Activated naive CD4-positive, alpha-beta T cell treated with Interleukin-2 at 50 U/mL for 16 hours (primary cell): ENCODE measurements around the gene TTC19.
"Not testable (repeated sequence)": the region's sequence is repeated elsewhere in the genome, so short reads cannot be mapped to it uniquely, and the experiment has no call there.

Experiments used
- DNase-seq: peaks from one replicate; pipeline ENCODE4 v3.0.0-alpha.2; 2020

Gene TTC19

DNA sequence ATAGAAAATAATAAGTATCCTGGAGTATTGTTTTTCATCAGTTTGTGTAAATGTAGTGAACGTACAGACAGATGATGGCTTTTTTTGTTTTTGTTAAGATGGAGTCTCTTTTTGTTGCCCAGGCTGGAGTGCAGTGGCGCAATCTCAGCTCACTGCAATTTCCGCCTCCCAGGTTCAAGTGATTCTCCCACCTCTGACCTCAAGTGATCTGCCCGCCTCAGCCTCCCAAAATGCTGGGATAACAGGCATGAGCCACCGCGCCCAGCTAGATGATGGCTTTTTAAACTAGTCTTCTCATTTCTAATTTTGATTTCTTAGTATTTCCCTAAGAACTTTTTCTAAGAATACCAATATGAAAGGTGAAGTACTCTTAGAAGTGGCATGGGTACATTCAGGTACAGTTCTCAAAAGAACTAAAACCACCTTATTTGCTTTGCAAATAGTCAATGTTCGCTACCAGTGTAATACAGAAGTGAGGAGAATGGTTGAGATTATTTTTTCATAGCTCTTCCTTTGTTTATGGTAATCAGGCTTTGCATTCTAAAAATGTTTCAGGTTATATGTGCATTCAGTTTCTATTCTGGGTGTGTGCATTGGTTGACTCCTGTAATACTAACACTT lies 34.2 kb downstream of the TTC19 start:
- no peak for DNase-seq

DNA sequence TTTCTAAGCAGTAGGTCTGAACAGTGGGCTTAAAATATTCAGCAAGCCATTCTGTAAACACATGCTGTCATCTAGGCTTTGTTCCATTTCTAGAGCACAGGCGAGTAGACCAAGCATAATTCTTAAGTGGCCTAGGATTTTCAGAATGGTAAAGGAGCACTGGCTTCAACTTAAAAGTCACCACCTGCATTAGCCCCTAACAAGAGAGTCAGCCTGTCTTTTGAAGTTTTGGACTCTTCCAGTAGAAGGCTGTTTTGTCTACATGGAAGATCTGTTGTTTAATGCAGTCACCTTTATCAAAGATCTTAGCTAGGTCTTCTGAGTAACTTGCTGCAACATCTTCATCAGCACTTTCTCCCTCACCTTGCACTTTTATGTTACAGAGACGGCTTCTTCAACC lies 36.6 kb downstream of the TTC19 start:
- no peak for DNase-seq

DNA sequence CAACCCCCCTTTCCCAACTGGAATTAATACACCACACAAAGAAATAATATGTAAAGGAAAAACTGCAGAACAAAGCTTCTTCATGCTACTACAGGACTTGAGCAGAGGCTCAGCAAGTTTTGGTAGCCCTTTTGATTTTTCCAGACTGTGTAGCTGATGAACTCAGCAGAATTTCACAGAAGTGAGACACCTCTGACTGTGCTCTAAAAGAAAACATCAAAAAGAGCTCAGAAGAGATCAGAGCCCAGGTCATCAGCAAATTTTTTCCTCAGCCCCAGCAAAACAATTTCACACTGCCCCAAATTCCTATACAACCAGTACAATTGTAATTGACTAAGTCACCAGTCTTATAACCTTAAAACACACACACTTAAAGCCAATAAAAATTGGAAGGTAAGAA lies 38.0 kb downstream of the TTC19 start:
- no peak for DNase-seq

GRCh38 chr17:16040710-16041251 lies 41.2 kb downstream of the TTC19 start:
- no peak for DNase-seq

DNA sequence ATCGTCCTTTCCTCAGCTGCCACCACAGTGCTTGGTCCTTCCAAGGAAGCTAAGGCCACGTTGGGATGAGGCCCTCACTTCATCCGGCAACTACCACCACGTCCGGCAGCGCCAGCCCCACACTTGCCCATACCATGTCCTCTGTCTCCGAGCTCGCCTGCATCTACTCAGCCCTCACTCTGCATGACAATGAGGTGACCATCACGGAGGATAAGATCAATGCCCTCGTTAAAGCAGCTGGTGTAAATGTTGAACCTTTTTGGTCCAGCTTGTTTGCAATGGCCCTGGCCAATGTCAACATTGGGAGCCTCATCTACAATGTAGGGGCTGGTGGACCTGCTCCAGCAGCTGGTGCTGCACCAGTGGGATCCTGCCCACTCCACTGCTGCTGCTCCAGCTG lies 44.9 kb downstream of the TTC19 start:
- no peak for DNase-seq

- no peak for DNase-seq
These were observed 47.3 kb downstream of the TTC19 start for GRCh38 chr17:16046966-16047365.

DNA sequence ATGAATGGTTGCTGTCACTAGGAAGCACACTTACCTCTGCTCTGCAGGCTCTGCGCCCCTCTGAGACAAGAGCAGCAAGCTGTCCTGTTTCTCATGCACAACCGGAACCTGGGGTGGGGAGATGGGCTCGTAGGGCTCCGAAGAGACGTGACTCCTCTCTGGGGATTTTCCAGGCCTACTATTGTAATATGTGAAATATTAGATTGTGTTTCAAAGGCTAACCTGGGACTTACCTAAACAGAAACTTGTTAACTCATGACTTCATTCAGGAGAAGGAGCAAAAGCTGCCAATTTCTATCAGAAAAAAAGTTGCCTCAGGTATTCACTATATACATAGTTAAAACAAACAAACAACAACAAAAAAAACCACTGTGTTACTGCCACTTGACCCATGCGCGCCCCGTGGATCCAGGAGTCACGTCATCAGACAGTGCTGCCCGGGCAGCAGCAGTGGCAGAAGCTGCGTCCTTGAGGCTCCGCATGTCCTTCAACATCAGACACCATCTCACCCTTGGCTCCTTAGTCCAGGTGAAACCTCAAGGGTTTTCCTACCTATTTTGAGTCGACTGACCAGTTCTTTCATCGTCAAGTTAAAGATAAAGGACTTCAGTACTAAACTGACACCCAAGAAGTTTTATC lies 49.3 kb downstream of the TTC19 start:
- no peak for DNase-seq

- DNase-seq, result no peak
These were observed 51.2 kb downstream of the TTC19 start for GRCh38 chr17:16050844-16051243.

GRCh38 chr17:16052486-16052885 lies 52.9 kb downstream of the TTC19 start:
- DNase-seq, result no peak

DNA sequence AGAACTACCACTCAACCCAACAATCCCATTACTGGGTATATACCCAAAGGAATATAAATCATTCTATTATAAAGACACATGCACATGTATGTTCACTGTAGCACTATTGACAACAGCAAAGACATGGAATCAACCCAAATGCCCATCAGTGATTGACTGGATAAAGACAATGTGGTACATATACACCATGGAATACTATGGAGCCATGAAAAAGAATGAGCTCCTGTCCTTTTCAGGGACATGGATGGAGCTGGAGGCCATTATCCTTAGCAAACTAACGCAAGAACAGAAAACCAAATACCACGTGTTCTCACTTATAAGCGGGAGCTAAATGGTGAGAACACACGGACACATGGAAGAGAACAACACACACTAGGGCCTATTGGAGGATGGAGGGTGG lies 55.5 kb downstream of the TTC19 start:
- DNase-seq, result not testable (repeated sequence)

DNA sequence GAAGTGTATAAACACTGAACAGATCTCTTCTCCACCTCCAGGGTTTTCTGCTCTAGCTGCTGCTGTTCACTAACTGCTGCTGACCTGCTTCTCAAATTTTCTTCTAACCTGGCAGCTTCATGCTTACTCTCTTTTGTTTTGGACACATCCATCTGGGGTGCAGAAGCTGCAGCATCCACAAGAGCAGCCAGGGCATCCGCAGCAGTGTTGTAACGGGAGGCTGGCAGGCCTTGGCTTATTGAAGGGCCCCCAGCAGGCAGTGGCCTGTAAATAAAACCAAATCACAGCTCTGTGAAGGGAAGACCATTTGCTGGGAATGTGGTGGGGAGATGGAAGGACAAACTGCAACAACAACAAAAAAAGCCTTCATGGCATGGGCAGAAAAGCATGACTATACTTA lies 62.0 kb downstream of the TTC19 start:
- DNase-seq, result no peak

DNA sequence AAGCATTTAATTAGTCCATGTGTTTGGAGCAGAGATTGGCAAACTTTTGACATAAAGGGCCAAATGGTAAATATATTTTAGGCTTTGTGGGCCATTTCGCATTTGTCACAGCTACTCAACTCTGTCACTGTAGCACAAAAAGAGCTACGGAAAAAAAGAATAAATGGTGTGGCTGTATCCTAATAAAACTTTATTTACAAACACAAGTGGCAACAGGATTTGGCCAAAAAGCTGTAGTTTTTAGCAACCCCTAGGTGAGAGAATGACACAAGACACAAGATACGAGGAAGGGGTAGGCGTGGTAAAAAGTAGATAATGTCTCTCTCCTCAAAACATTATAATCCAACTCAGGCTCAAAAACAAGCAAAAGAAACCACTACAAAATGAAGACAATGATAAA lies 66.5 kb downstream of the TTC19 start:
- DNase-seq, result no peak

- no peak for DNase-seq
These were observed 68.7 kb downstream of the TTC19 start for GRCh38 chr17:16068323-16068722.

GRCh38 chr17:16072031-16072430 lies 72.4 kb downstream of the TTC19 start:
- no peak for DNase-seq

GRCh38 chr17:16073845-16074244 lies 74.2 kb downstream of the TTC19 start:
- DNase-seq, result no peak

GRCh38 chr17:16074423-16074822 lies 74.8 kb downstream of the TTC19 start:
- no peak for DNase-seq

GRCh38 chr17:16075949-16076348 lies 76.3 kb downstream of the TTC19 start:
- no peak for DNase-seq
